GM21447 (cell line): ENCODE results near the gene HLA-DOA.
A peak's percentile ranks its signal among the peaks of the same experiment; 100 is the strongest.

Experiments used
- ATAC-seq: cut with Tn5 transposase; IDR thresholded peaks from one replicate; pipeline ENCODE4 v1.9.1; 2021; ENCODE audit not compliant: unreplicated experiment

The HLA-DOA gene

GRCh38 chr6:32980488-32981038 lies 28.8 kb downstream of the HLA-DOA start:
- ATAC-seq, result no peak

- no peak for ATAC-seq
Measured at GRCh38 chr6:32979720-32980487, 29.5 kb downstream of the HLA-DOA start.

GRCh38 chr6:32977953-32978324 lies 31.5 kb downstream of the HLA-DOA start:
- no peak for ATAC-seq

- no peak for ATAC-seq
Measured at GRCh38 chr6:32977272-32977952, 32.0 kb downstream of the HLA-DOA start.

DNA sequence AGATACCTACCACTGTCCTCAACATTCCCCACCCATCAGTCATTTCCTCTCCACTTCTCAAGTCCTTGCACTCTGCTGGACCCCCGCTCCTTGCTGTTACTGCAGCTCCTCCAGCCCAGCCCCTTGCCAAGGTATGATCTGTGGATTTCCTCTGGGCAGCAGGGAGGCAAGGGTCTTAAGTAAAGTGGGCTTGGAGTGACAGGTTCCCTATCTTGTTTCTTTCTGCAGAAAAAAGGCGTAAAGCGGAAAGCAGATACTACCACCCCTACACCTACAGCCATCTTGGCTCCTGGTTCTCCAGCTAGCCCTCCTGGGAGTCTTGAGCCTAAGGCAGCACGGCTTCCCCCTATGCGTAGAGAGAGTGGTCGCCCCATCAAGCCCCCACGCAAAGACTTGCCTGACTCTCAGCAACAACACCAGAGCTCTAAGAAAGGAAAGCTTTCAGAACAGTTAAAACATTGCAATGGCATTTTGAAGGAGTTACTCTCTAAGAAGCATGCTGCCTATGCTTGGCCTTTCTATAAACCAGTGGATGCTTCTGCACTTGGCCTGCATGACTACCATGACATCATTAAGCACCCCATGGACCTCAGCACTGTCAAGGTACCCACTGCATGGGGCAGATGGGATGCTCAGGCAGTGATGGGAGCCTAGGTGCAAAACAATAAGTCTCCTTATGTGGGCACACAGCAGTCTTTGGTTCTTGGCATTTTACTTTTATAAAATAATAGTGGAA lies 32.9 kb downstream of the HLA-DOA start:
- ATAC-seq, result no peak

DNA sequence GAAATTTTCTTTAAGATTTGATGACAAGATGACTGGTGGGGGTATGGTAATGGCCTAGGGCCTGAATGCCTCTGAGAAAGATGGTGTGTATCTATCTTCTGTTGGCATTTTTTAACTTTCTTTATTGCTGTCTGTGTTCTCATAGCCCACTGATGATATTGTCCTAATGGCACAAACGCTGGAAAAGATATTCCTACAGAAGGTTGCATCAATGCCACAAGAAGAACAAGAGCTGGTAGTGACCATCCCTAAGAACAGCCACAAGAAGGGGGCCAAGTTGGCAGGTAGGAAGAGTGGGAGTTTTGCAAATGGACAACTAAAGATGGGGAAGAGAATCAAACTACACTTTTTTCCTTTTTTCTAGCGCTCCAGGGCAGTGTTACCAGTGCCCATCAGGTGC lies 33.5 kb downstream of the HLA-DOA start:
- no peak for ATAC-seq

GRCh38 chr6:32974541-32975308 lies 34.7 kb downstream of the HLA-DOA start:
- ATAC-seq, result no peak

DNA sequence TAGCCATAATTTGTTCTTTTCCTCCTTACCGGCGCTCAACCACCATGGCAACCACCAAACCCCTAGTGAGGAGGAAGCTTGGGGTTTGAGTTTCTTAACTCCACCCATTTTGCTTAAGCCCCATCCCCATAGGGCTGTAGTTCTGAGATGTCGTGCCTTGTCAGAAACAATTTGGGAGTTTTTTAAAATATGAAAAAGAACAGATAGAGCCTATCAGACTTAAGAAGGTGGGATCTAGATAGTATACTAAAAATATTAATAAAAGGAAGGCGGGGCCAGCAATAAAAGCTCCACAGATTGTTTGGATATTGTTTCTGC lies 35.4 kb downstream of the HLA-DOA start:
- ATAC-seq, result no peak

GRCh38 chr6:32973144-32974015 lies 36.0 kb downstream of the HLA-DOA start:
- ATAC-seq, result no peak

GRCh38 chr6:32972353-32973143 lies 36.8 kb downstream of the HLA-DOA start:
- ATAC-seq, result peak; percentile 7

DNA sequence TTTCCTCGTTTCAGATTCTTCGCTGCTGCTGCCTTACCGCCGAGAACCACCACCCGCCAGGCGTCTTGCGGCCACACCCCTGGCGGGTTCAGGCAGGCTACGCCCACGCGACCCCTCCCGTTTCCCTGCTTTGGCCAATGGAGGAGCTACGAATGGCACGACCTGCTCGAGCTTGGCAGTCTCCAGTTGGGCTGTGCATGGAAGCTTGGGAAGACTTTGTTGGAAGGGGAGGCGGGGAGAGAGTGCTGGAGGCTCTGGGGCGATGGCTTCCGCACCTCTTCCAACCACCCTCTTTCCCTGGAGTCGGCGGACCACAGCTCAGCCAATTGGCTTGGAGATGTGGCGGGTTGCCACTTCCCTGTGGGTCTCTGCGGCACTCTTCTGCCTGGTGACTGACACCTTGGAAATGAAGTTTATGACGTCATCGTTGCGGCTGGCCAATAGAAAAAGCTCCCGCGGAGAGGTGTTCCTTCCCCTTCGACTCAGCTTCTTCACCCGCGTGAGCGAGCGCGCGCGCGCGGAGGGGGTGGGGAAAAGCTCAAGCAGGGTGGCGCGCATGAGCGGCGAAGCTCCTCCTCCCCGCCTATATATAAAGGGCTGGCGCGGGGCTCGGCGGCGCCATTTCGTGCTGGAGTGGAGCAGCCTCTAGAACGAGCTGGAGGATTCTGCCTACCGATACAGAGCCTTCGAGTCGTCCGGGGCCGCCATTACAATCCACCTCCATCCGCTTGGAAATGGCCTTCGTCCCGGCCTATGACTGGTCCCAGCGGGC lies 37.6 kb downstream of the HLA-DOA start:
- ATAC-seq, result peak; percentile 38

GRCh38 chr6:32971242-32971580 lies 38.2 kb downstream of the HLA-DOA start:
- no peak for ATAC-seq

- ATAC-seq, result no peak
Measured at GRCh38 chr6:32970413-32971241, 38.8 kb downstream of the HLA-DOA start.

- ATAC-seq, result no peak
Measured at GRCh38 chr6:32969685-32970412, 39.5 kb downstream of the HLA-DOA start.

GRCh38 chr6:32968867-32969684 lies 40.3 kb downstream of the HLA-DOA start:
- no peak for ATAC-seq
